ENCODE measurements around the gene FAM20C.
"Not testable (repeated sequence)": the region's sequence is repeated elsewhere in the genome, so short reads cannot be mapped to it uniquely, and the experiment has no call there.

The FAM20C gene

DNA sequence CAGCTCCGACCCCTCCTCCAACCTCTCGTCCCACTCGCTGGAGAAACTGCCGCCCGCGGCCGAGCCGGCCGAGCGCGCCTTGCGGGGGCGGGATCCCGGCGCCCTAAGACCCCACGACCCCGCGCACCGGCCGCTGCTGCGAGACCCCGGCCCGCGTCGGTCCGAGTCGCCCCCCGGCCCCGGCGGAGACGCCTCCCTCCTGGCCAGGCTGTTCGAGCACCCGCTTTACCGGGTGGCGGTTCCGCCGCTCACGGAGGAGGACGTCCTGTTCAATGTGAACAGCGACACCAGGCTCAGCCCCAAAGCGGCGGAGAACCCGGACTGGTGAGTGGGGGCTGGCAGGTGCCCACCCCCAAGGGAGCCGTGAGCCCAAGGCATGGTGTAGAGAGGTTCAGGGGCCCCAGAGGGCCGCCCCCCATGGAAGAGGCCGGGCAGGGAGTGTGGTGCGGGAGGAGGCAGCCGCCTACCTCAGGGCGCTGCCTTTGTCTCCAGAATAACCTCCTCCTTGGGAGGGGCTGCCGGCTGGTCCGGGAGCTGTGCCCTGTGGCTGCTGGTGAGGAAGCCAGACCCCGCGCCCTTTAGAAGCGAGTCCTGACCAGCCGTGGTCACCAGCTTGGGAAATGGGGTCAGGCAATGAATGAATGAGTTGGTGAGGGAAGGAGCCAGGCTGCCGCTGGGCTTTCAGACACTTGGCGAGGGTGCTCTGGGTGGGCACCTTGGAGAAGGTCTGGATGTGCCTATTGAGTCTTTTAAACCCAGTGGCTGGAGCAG is 1.3 kb downstream of the FAM20C start:
- no peak for DNase-seq

DNA sequence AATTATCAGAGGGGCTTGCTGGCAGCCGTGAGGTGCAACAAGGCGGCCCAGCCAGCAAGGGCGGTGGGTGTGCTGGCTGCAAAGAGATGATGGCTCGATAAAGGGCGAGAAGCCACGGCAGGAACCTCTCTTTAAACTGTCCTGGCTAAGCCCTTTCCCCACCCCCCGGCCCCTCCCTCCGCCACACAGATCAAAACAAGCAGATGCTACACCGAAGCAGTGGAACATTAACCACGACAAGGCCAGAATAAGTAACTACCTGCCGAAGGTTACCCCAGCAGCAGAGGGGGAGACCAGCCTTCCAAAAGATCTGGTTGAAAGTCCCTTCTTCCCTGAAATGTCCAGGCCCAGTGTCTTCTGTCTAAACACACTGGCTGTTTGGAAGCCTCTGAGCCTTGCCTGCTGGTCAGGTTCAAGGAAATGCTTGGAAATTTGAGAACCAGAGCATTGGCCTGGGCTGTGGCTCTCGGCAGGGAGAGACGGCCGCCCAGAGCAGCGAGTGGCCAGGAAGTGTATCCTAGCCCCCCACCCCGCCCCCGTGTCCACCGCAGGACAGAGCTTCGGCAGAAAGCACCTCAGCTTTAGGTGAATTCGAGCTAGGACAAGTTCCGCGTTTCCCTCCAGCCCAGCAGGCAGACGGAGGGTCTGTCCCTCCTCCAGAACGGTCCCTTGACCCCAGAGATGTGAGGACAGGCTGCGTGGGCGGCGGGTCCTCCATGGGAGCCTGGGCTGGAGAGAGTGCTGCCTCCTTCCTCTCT is 2.1 kb downstream of the FAM20C start:
- DNase-seq: no peak

GRCh38 chr7:195010-195829 is 2.8 kb downstream of the FAM20C start:
- no peak for DNase-seq

DNA sequence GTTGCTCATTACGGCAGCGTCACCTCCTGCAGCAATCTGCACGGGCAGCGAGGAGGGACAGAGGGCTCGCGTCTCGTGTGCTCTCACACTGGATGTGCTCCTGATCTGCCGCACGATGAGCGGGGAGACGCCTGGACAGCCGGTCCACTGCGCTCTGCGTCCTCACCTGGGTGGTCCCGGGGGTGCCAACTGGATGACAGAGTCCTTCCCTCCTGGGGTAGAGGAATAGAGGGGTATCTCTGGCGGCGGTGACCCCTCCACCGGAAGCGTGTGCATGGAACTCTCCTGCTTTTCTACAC is 3.4 kb downstream of the FAM20C start:
- no peak for DNase-seq

DNA sequence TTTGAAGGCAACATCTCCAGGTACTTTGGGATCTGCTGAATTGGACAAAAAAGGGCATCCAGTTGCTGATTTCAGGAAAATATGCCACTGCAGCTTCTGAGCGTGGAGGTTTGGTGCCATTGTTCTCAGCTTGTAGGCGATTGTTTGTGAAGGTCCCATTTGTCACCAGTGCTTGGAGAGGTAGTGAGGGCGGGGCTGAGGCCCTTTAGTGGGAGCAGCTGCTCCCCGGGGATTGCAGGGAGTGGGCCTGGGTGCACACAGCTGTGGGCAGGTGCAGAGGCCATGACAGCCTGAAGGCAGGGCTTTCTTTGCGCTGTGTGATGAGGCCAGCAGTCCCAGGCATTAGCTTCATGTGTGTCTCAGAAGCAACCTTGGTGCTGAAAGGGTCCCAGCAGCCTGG is 3.9 kb downstream of the FAM20C start:
- DNase-seq: no peak

DNA sequence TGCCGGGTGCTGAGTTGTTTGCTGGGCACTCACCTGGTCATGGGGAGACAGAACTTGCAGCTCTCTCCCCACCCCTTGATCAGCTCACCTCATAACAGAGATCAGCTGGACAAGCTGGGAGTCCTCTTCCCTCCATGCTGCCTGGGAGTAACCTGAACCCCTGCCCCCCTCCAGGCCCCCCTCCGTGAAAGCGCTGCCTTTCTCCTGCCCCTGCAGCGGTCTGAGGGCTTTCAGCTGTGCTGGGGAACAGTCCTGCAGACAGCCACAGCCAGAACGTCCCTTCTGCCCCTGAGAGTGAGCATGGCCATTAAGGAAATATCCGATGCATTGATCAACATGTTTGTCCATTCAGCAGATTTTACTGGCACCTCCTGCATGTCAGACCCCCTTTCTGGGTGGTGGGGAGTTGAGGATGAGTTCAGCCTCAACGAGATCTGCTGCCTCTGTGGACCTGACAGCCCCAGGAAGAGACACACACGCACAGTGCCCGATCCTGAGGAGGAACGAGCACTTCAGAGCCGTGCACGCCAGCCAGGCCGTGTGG is 4.5 kb downstream of the FAM20C start:
- no peak for DNase-seq

DNA sequence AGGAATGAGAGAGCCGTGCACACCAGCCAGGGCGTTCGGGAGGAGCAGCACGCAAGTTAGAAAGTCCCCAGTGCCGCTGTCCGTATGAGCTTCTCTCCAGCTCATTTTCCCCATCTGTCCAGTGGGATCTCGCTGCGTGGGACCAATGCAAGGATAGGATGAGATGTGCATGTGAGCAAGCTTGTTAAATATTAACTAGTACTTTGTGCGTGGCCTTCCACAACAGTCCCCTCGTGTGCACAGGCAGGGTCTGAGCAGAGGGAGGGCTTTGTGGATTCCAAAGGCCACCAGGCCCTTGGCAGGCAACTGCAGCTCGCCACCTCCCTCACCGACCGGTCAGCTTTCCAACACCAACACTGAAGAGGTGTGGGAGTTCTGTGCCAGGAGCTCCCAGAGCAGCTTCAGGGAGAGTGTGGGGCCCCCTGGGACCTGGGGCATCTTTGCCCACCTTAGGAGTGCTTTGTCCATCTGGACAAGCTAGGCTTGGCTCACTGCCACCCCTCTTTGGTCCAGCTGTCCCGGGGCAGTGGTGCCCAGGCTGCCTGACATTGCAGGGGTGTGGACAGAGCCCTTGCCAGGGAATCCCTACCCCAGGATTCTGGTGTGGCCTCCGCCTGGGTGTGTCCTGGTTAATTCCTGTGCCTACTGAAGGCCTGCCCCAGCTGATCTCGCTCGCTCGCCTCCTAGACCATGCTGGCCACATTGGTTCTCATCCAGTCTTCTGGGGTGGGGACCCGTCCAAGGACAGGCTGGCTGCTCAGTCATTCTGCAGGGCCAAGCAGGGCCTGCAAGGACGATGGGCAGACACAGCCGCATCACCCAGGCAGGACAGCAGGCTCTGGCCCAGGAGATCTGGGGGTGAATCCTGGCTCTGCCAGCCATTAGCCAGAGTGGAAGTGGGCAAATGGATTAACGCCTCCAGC is 5.3 kb downstream of the FAM20C start:
- no peak for DNase-seq

DNA sequence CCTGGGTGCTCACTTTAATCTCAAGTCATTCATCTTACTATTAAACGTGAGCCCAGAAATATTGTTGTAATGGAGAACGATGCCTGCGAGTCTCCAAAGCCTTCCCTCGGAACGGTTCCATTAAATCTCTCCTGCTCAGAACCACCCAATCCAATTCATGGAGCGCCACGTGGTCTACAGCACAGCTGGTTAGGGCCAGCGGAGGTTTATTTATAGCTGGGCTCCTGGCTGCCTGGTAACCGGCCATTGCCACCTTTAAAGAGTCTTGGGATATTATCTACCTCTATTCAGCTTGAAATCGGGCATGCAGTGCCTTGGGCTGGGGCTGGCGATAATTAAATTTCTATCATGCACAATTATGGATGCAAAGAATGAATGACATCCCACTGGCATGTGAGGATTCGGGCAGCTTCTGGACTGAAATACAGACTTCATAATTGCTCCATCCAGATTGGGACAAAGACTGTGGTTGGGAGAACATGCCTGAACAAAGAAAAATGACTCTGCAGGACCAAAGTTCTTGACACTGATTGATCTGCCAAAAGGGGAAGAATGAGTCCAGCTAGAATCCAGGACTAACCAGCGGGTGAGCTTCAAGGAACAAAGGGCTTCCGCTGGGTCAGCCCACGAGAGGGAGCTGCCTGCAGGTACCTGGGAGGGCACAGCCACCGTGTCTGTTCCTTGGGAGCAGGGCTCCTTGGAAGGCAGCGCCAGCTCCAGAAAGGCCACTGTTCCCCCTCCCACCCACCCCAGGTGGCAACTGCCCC is 7.3 kb downstream of the FAM20C start:
- no peak for DNase-seq

DNA sequence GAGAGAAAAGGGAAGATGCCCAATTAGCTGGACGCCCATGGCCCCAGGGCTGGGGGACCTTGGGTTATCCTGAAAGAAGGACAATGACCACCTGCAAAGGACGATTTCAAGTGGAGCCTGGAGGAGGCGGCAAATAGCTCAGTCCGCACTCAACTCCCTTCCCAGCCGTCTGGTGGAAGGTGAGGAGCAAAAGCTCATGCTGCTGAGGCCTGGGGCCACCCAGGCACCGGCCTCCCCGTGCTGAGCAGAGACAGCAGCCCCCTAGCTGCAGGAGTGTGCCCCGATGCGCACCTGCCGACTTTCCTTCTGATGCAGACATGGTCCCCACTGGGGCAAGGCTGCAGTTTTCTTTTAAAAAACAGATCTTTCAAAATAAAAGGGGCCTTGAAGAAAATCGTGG is 7.9 kb downstream of the FAM20C start:
- DNase-seq: no peak

DNA sequence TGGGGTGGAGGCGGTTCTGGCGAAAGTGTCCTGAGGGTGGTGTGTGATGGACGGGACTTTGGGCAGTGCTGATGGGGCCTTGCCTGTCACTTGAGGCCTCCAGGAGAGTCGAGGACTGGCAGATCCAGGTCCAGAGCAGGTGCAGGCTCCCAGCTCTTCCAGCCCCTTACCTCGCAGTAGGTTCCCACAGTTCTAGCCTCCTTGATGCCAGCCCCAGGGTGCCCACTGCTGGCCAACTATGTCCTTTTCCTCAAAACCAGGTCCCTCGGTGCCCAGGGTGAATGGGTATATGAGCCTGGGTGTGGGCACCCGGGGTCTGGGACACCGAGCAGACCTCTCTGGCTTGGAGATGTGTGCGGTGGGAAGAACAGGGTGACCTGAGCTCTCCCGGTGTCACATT is 8.3 kb downstream of the FAM20C start:
- DNase-seq: no peak

DNA sequence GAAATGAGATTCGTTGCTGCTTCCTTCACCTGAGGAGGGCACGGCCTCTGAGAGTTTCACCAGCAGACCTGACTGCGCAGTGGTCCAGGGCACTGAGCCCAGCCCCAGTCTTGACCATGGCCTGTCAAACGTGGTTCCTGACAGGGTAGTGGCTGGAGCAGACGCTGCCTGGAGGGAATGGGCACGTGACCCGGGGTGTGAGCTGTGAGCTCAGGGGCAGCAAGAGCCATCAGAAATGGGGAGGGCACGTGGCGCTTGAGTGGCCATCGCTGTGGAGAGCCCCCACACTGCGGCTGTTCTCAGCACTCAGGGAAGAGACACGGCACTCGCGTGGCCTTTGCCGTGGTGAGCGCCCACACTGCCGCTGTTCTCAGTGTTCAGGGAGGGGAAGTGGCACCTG is 12.0 kb downstream of the FAM20C start:
- no peak for DNase-seq

- no peak for DNase-seq
These were observed 13.0 kb downstream of the FAM20C start for GRCh38 chr7:205115-206010.

DNA sequence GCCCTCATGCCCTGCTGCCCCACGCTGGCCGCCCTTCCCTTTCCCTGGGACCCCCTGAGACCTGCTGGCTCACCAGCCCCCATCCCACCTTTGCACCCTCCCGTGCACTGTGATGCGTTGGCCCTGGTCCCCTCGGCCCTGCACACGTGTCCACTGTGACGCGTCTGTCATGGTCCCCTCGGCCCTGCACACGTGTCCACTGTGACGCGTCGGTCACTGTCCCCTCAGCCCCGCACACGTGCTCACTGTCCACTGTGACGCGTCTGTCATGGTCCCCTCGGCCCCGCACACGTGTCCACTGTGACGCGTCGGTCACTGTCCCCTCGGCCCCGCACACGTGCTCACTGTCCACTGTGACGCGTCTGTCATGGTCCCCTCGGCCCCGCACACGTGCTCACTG is 14.0 kb downstream of the FAM20C start:
- not testable (repeated sequence) for DNase-seq

- no peak for DNase-seq
These were observed 15.2 kb downstream of the FAM20C start for GRCh38 chr7:207418-208129.

- DNase-seq: no peak
These were observed 15.8 kb downstream of the FAM20C start for GRCh38 chr7:208130-208673.

DNA sequence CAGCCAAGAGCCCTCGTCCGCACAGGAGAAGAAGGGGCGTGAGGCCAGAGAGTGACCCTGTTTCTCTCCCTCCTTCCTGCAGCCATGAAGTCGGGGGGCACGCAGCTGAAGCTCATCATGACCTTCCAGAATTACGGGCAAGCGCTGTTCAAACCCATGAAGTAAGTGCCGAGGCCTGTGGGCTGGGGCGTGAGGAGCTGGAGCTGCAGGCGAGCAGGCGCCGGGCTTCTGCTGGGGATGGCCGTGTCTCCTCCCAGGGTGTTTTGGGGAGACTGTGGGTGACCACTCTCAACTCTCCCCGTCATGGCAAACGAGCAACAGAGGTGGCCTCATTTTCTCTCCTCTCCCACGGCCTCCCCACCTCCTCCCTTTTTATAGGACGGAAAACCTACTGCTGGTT is 16.4 kb downstream of the FAM20C start:
- no peak for DNase-seq

DNA sequence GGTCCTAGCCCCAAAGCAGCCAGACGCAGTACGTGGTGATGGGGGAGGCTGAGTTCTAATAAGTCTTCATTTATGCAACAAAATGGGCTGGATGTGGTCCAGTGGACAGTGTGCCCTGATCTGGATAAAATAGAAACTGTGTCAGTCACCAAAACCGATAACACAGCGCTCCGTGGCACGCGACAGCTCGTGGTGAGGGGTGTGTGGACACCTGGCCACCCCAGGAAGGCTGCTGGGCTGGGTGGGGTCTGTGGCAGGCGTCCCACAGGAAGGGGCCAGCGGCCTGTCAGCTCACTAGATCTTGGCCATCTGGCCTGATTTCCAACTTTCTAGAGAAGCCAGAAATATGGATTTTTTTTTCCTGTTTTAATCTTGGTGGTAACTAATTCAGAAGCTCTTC is 17.0 kb downstream of the FAM20C start:
- no peak for DNase-seq

DNA sequence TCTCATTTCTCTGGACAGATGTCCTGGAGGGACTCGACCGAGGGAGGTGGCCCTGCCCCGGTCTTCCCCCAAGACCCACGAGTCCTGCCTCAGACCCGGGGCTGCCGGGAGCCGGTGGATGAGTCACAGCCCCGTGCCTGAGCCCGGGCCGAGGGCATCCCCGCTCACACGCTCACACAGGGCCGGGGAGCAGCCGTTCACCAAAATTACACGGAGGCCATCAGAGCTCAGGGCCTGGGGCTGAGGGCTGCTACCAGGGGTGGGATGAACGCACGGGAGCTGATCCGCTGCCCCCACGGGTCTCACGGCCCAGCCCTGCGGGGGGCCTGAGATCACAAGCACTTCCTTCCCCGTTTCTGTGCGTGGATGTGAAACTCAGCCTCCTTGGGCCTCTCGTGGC is 17.5 kb downstream of the FAM20C start:
- DNase-seq: no peak

DNA sequence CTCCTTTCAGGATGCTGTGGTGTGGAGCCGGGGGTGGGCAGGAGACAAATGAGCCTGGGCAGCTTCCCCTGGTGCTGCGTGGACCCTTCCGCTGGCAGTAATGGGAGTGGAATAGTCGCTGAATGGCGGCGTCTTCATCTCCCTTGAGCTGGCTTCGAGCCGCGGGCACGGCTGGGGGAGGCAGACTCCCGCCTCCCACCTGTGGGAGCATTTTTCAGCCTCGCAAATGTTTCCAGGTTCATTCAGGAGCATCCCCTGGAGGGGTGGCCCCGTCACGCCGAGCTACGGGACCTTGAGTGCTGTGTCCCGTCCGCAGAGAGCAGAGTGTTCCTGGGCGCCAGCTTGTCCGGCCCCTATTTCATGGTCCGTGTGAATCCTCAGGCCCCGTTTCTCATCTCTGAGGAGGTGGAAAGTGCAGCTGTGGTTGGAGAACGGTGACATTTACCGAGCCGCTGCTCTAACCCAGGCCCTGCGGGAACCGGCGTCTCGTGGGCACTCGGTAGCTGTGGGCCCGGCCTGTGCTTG is 18.1 kb downstream of the FAM20C start:
- no peak for DNase-seq
